Neural cell (in vitro differentiated cells): Measurements from ENCODE around the gene AGPS. TPM values are rescaled to one million over a fixed set of nuclear protein-coding genes. Genes with fewer than 3 reads are reported as not detected.

Experiments used
- H2AFZ ChIP-seq: fragments of 200-600, 300-800 bp; sonication (generic), shearing (Covaris generic); 2 replicates; pipeline ENCODE4 v1.6.0; 2014; ENCODE audit warnings: low read depth, mild to moderate bottlenecking, antibody characterized with exemption, low read length, moderate library complexity
- H3F3A ChIP-seq: fragments of 200-600 bp; shearing (Covaris generic); 2 replicates; pipeline ENCODE4 v1.6.1; 2016; ENCODE audit warnings: mild to moderate bottlenecking, moderate library complexity, mixed read lengths, antibody characterized with exemption, low read length; ENCODE audit not compliant: insufficient read depth, poor library complexity, severe bottlenecking
- H3K27ac ChIP-seq: fragments of 200-600, 300-800 bp; sonication (generic), shearing (Covaris generic); 2 replicates; pipeline ENCODE4 v1.5.1; 2014; ENCODE audit warnings: mild to moderate bottlenecking, low read length, moderate library complexity
- H3K27me3 ChIP-seq: fragments of 300-800, 200-600 bp; sonication (generic), shearing (Covaris generic); 2 replicates; pipeline ENCODE4 v1.6.0; 2014; ENCODE audit warnings: mild to moderate bottlenecking, low read depth, low read length, moderate library complexity; ENCODE audit not compliant: insufficient read depth
- H3K36me3 ChIP-seq: fragments of 300-800, 200-600 bp; sonication (generic), shearing (Covaris generic); 2 replicates; pipeline ENCODE4 v1.5.1; 2014; ENCODE audit warnings: mild to moderate bottlenecking, antibody characterized with exemption, low read length, moderate library complexity; ENCODE audit not compliant: insufficient read depth
- H3K4me2 ChIP-seq: fragments of 300-800, 200-600 bp; sonication (generic), shearing (Covaris generic); 2 replicates; pipeline ENCODE4 v1.6.0; 2014; ENCODE audit warnings: mild to moderate bottlenecking, low read length
- H3K4me3 ChIP-seq: fragments of 300-800, 200-600 bp; sonication (generic), shearing (Covaris generic); 2 replicates; pipeline ENCODE4 v1.5.1; 2014; ENCODE audit warnings: mild to moderate bottlenecking, low read length, moderate library complexity
- H3K79me2 ChIP-seq: fragments of 200-600 bp; shearing (Covaris generic); replicated peaks from 2 replicates; pipeline ENCODE4 v1.6.0; 2014; ENCODE audit warnings: mild to moderate bottlenecking, low read length, moderate library complexity; ENCODE audit not compliant: insufficient read depth
- H3K9ac ChIP-seq: fragments of 300-800, 200-600 bp; sonication (generic), shearing (Covaris generic); 2 replicates; pipeline ENCODE4 v1.6.1; 2016; ENCODE audit warnings: mild to moderate bottlenecking, low read length, mixed read lengths
- H3K9me2 ChIP-seq: fragments of 200-600 bp; shearing (Covaris generic); 2 replicates; pipeline ENCODE4 v1.6.1; 2016; ENCODE audit warnings: mild to moderate bottlenecking, low read length, mixed read lengths; ENCODE audit not compliant: insufficient read depth
- H3K9me3 ChIP-seq: fragments of 200-600, 300-800 bp; sonication (generic), shearing (Covaris generic); 2 replicates; pipeline ENCODE4 v1.6.1; 2016; ENCODE audit warnings: mild to moderate bottlenecking, mixed run types, low read length, moderate library complexity, mixed read lengths
- H4K20me1 ChIP-seq: fragments of 200-600 bp; shearing (Covaris generic); 2 replicates; pipeline ENCODE4 v1.6.1; 2016; ENCODE audit warnings: mild to moderate bottlenecking, mixed run types; ENCODE audit not compliant: insufficient read depth
- CTCF ChIP-seq: fragments of 450-650 bp; IDR thresholded peaks from 2 replicates; pipeline ENCODE4 v1.5.1; 2014; ENCODE audit warnings: antibody characterized with exemption, mild to moderate bottlenecking, moderate library complexity; ENCODE audit not compliant: poor library complexity, severe bottlenecking
- EP300 ChIP-seq: fragments of 450-650 bp; conservative IDR thresholded peaks from 2 replicates; pipeline ENCODE4 v1.6.1; 2014; ENCODE audit warnings: antibody characterized with exemption, mild to moderate bottlenecking, moderate library complexity; ENCODE audit not compliant: poor library complexity, severe bottlenecking
- EZH2 ChIP-seq: fragments of 200-600, 300-800 bp; shearing (Covaris generic), sonication (generic); IDR thresholded peaks from 2 replicates; pipeline ENCODE4 v1.6.1; 2014; ENCODE audit warnings: antibody characterized with exemption, low read length, borderline replicate concordance, mild to moderate bottlenecking; ENCODE audit not compliant: insufficient read depth, poor library complexity, severe bottlenecking
- MXI1 ChIP-seq: fragments of 450-650 bp; conservative IDR thresholded peaks from 2 replicates; pipeline ENCODE4 v1.6.1; 2014; ENCODE audit warnings: antibody characterized with exemption, mild to moderate bottlenecking; ENCODE audit not compliant: poor library complexity, severe bottlenecking
- POLR2AphosphoS5 ChIP-seq: IDR thresholded peaks from 2 replicates; pipeline ENCODE4 v1.6.1; 2012
- RAD21 ChIP-seq: fragments of 450-650 bp; conservative IDR thresholded peaks from 2 replicates; pipeline ENCODE4 v1.6.1; 2014; ENCODE audit warnings: antibody characterized with exemption, mild to moderate bottlenecking, moderate library complexity
- SMC3 ChIP-seq: fragments of 450-650 bp; conservative IDR thresholded peaks from 2 replicates; pipeline ENCODE4 v1.6.1; 2014; ENCODE audit warnings: antibody characterized with exemption, mild to moderate bottlenecking, moderate library complexity; ENCODE audit not compliant: poor library complexity
- polyA plus RNA-seq: library from polyadenylated mRNA; depleted of rRNA; stranded (reverse); fragments of >200 nt; gene quantifications from 2 replicates; pipeline ENCODE4 v1.2.3, GENCODE V29; 2014
- TF ChIP-seq, protein P1 (sequence below): IDR thresholded peaks from 2 replicates; pipeline ENCODE4 v1.6.1; 2012; ENCODE audit warnings: borderline replicate concordance

The AGPS gene
- polyA plus RNA-seq, 1 donor from 2014 or later, result 31.0 TPM

GRCh38 chr2:177572236-177572671, 179.7 kb downstream of the AGPS start:
- no peaks in the 10 kb centered on the region for H3K9me2 ChIP-seq
- H3K4me3 ChIP-seq, result no peak overlapping the region
- no peaks in the 10 kb centered on the region for H3F3A ChIP-seq
- no peaks in the 10 kb centered on the region for H3K79me2 ChIP-seq
- no peaks in the 10 kb centered on the region for H4K20me1 ChIP-seq
- H3K9ac ChIP-seq, result no peak overlapping the region
- no peak for TF ChIP-seq POLR2AphosphoS5
- H3K4me2 ChIP-seq, result no peak overlapping the region
- no peaks in the 10 kb centered on the region for H3K9me3 ChIP-seq
- peak overlapping the region; percentile 34 for H3K27ac ChIP-seq
- H2AFZ ChIP-seq, result no peak overlapping the region
- H3K36me3 ChIP-seq, result no peaks in the 10 kb centered on the region
- H3K27me3 ChIP-seq, result no peaks in the 10 kb centered on the region

- Histone ChIP-seq H4K20me1 (no peaks in the 10 kb centered on the region), H3F3A (no peaks in the 10 kb centered on the region), H3K27ac (no peak overlapping the region), H3K36me3 (no peaks in the 10 kb centered on the region), H3K4me2 (no peak overlapping the region), H3K9me2 (no peaks in the 10 kb centered on the region), H3K79me2 (no peaks in the 10 kb centered on the region), H3K27me3 (no peaks in the 10 kb centered on the region), H2AFZ (no peak overlapping the region), H3K9ac (no peak overlapping the region), H3K9me3 (no peaks in the 10 kb centered on the region), H3K4me3 (no peak overlapping the region)
- TF ChIP-seq, protein P1, sequence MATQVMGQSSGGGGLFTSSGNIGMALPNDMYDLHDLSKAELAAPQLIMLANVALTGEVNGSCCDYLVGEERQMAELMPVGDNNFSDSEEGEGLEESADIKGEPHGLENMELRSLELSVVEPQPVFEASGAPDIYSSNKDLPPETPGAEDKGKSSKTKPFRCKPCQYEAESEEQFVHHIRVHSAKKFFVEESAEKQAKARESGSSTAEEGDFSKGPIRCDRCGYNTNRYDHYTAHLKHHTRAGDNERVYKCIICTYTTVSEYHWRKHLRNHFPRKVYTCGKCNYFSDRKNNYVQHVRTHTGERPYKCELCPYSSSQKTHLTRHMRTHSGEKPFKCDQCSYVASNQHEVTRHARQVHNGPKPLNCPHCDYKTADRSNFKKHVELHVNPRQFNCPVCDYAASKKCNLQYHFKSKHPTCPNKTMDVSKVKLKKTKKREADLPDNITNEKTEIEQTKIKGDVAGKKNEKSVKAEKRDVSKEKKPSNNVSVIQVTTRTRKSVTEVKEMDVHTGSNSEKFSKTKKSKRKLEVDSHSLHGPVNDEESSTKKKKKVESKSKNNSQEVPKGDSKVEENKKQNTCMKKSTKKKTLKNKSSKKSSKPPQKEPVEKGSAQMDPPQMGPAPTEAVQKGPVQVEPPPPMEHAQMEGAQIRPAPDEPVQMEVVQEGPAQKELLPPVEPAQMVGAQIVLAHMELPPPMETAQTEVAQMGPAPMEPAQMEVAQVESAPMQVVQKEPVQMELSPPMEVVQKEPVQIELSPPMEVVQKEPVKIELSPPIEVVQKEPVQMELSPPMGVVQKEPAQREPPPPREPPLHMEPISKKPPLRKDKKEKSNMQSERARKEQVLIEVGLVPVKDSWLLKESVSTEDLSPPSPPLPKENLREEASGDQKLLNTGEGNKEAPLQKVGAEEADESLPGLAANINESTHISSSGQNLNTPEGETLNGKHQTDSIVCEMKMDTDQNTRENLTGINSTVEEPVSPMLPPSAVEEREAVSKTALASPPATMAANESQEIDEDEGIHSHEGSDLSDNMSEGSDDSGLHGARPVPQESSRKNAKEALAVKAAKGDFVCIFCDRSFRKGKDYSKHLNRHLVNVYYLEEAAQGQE, result no peak
Measured at GRCh38 chr2:177573120-177573519, 180.5 kb downstream of the AGPS start.

GRCh38 chr2:177574356-177574755, 181.8 kb downstream of the AGPS start:
- Histone ChIP-seq H3K27ac (no peak overlapping the region), H3K27me3 (no peaks in the 10 kb centered on the region), H3F3A (no peaks in the 10 kb centered on the region), H3K4me2 (no peak overlapping the region), H3K79me2 (no peaks in the 10 kb centered on the region), H2AFZ (no peak overlapping the region), H3K9me3 (no peaks in the 10 kb centered on the region), H4K20me1 (no peaks in the 10 kb centered on the region), H3K4me3 (no peak overlapping the region), H3K9me2 (no peaks in the 10 kb centered on the region), H3K9ac (no peak overlapping the region), H3K36me3 (no peaks in the 10 kb centered on the region)
- TF ChIP-seq MXI1, result no peak
- no peak for TF ChIP-seq SMC3
- TF ChIP-seq EP300, result no peak
- TF ChIP-seq POLR2AphosphoS5, result no peak
- TF ChIP-seq, protein P1, result no peak
- no peak for TF ChIP-seq CTCF
- no peak for TF ChIP-seq EZH2
- no peak for TF ChIP-seq RAD21
